Measurements from ENCODE around the gene ZBTB7C. TPM values are rescaled to one million over a fixed set of nuclear protein-coding genes. Genes with fewer than 3 reads are reported as not detected.
A peak's percentile ranks its signal among the peaks of the same experiment; 100 is the strongest.

The ZBTB7C gene
- total RNA-seq, 1 donor from 2014 or later: under 0.01 TPM

GRCh38 chr18:48303883-48304282, 105.3 kb downstream of the ZBTB7C start:
- H3K4me3 ChIP-seq (ENCODE audit: low read depth, low read length): no peak overlapping the region
- no peaks in the 10 kb centered on the region for H3K27me3 ChIP-seq (ENCODE audit: control insufficient read depth, insufficient read depth, low read length)
- TF ChIP-seq CTCF (IDR thresholded peaks at IDR 0.05; ENCODE audit: insufficient read depth, low read length, severe bottlenecking): no peak
- FAIRE-seq (no peak), DNase-seq (ENCODE audit: low read depth) (no peak)
- H3K36me3 ChIP-seq (ENCODE audit: control insufficient read depth, insufficient read depth, low read length): no peaks in the 10 kb centered on the region

- TF ChIP-seq CTCF (IDR thresholded peaks at IDR 0.05; ENCODE audit: insufficient read depth, low read length, severe bottlenecking): no peak
- no peaks in the 10 kb centered on the region for H3K27me3 ChIP-seq (ENCODE audit: control insufficient read depth, insufficient read depth, low read length)
- DNase-seq (ENCODE audit: low read depth): no peak
- no peak overlapping the region for H3K4me3 ChIP-seq (ENCODE audit: low read depth, low read length)
- no peaks in the 10 kb centered on the region for H3K36me3 ChIP-seq (ENCODE audit: control insufficient read depth, insufficient read depth, low read length)
- FAIRE-seq: no peak
Observed at GRCh38 chr18:48302736-48303135, 106.4 kb downstream of the ZBTB7C start.

- no peaks in the 10 kb centered on the region for H3K36me3 ChIP-seq (ENCODE audit: control insufficient read depth, insufficient read depth, low read length)
- no peak overlapping the region for H3K4me3 ChIP-seq (ENCODE audit: low read depth, low read length)
- H3K27me3 ChIP-seq (ENCODE audit: control insufficient read depth, insufficient read depth, low read length): no peaks in the 10 kb centered on the region
- no peak for TF ChIP-seq CTCF (IDR thresholded peaks at IDR 0.05; ENCODE audit: insufficient read depth, low read length, severe bottlenecking)
- no peak for FAIRE-seq
- peak; percentile 28 for DNase-seq (ENCODE audit: low read depth)
Observed at GRCh38 chr18:48300463-48300961, 108.7 kb downstream of the ZBTB7C start.

- no peak for TF ChIP-seq CTCF (IDR thresholded peaks at IDR 0.05; ENCODE audit: insufficient read depth, low read length, severe bottlenecking)
- DNase-seq (ENCODE audit: low read depth) (peak; percentile 48), FAIRE-seq (no peak)
Observed at GRCh38 chr18:48297139-48297538, 112.0 kb downstream of the ZBTB7C start.

GRCh38 chr18:48296581-48296980, 112.6 kb downstream of the ZBTB7C start:
- no peaks in the 10 kb centered on the region for H3K36me3 ChIP-seq (ENCODE audit: control insufficient read depth, insufficient read depth, low read length)
- TF ChIP-seq CTCF (IDR thresholded peaks at IDR 0.05; ENCODE audit: insufficient read depth, low read length, severe bottlenecking): no peak
- DNase-seq (ENCODE audit: low read depth) (no peak), FAIRE-seq (no peak)
- H3K27me3 ChIP-seq (ENCODE audit: control insufficient read depth, insufficient read depth, low read length): no peaks in the 10 kb centered on the region
- H3K4me3 ChIP-seq (ENCODE audit: low read depth, low read length): no peak overlapping the region

More at GRCh38 chr18:48297139-48297538, 112.0 kb downstream of the ZBTB7C start:
- Histone ChIP-seq H3K27me3 (ENCODE audit: control insufficient read depth, insufficient read depth, low read length) (no peaks in the 10 kb centered on the region), H3K36me3 (ENCODE audit: control insufficient read depth, insufficient read depth, low read length) (no peaks in the 10 kb centered on the region), H3K4me3 (ENCODE audit: low read depth, low read length) (no peak overlapping the region)

Measured in bronchial epithelial cell (primary cell).